Tibial nerve (tissue), 3 donors: Measurements from ENCODE around the gene SLIT2.

Experiments
- POLR2A ChIP-seq, 2 donors: fragments of 450-650 bp; IDR thresholded peaks; one replicate each; pipeline ENCODE4 v1.6.1; 2017; ENCODE audit warnings: antibody characterized with exemption in 2 of 2, mild to moderate bottlenecking in 2 of 2, moderate library complexity in 2 of 2
- TF ChIP-seq, protein P1 (sequence below), 5 experiments: fragments of 200-600 bp in 3 of 5; fragments of 450-650 bp in 2 of 5; sonication (generic) in 3 of 5; IDR thresholded peaks; one replicate each; pipeline ENCODE4 v1.5.1; 2016 to 2019; ENCODE audit warnings: antibody characterized with exemption in 5 of 5, mild to moderate bottlenecking in 3 of 5, moderate library complexity in 2 of 5

GRCh38 chr4:20272411-20272872, 20.7 kb downstream of the SLIT2 start:
- TF ChIP-seq, protein P1, sequence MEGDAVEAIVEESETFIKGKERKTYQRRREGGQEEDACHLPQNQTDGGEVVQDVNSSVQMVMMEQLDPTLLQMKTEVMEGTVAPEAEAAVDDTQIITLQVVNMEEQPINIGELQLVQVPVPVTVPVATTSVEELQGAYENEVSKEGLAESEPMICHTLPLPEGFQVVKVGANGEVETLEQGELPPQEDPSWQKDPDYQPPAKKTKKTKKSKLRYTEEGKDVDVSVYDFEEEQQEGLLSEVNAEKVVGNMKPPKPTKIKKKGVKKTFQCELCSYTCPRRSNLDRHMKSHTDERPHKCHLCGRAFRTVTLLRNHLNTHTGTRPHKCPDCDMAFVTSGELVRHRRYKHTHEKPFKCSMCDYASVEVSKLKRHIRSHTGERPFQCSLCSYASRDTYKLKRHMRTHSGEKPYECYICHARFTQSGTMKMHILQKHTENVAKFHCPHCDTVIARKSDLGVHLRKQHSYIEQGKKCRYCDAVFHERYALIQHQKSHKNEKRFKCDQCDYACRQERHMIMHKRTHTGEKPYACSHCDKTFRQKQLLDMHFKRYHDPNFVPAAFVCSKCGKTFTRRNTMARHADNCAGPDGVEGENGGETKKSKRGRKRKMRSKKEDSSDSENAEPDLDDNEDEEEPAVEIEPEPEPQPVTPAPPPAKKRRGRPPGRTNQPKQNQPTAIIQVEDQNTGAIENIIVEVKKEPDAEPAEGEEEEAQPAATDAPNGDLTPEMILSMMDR (IDR thresholded peaks at IDR 0.05), result no peak
- no peak for TF ChIP-seq POLR2A (IDR thresholded peaks at IDR 0.05)
